ENCODE measurements around the gene GPRC5C.

- no peak for TF ChIP-seq RARB (CRISPR knock-in tag; IDR thresholded peaks at IDR 0.05)
- TF ChIP-seq, protein P1, sequence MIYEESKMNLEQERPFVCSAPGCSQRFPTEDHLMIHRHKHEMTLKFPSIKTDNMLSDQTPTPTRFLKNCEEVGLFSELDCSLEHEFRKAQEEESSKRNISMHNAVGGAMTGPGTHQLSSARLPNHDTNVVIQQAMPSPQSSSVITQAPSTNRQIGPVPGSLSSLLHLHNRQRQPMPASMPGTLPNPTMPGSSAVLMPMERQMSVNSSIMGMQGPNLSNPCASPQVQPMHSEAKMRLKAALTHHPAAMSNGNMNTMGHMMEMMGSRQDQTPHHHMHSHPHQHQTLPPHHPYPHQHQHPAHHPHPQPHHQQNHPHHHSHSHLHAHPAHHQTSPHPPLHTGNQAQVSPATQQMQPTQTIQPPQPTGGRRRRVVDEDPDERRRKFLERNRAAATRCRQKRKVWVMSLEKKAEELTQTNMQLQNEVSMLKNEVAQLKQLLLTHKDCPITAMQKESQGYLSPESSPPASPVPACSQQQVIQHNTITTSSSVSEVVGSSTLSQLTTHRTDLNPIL (CRISPR knock-in tag; IDR thresholded peaks at IDR 0.05; ENCODE audit: low read depth) = no peak
- TF ChIP-seq PATZ1 (CRISPR knock-in tag; IDR thresholded peaks at IDR 0.05; ENCODE audit: borderline replicate concordance) = no peak
- TF ChIP-seq OSR1 (CRISPR knock-in tag; IDR thresholded peaks at IDR 0.05) = no peak
- no peak for TF ChIP-seq CSDC2 (CRISPR knock-in tag; IDR thresholded peaks at IDR 0.05)
- no peak for TF ChIP-seq TCF4 (CRISPR knock-in tag; IDR thresholded peaks at IDR 0.05; ENCODE audit: borderline replicate concordance)
- TF ChIP-seq ARNTL (CRISPR knock-in tag; IDR thresholded peaks at IDR 0.05; ENCODE audit: borderline replicate concordance, low read depth) = no peak
- no peak for TF ChIP-seq ISL1 (CRISPR knock-in tag; IDR thresholded peaks at IDR 0.05)
- TF ChIP-seq, protein P2, sequence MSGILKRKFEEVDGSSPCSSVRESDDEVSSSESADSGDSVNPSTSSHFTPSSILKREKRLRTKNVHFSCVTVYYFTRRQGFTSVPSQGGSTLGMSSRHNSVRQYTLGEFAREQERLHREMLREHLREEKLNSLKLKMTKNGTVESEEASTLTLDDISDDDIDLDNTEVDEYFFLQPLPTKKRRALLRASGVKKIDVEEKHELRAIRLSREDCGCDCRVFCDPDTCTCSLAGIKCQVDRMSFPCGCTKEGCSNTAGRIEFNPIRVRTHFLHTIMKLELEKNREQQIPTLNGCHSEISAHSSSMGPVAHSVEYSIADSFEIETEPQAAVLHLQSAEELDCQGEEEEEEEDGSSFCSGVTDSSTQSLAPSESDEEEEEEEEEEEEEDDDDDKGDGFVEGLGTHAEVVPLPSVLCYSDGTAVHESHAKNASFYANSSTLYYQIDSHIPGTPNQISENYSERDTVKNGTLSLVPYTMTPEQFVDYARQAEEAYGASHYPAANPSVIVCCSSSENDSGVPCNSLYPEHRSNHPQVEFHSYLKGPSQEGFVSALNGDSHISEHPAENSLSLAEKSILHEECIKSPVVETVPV (CRISPR knock-in tag; IDR thresholded peaks at IDR 0.05) = no peak
- no peak for TF ChIP-seq ZNF70 (CRISPR knock-in tag; IDR thresholded peaks at IDR 0.05)
- no peak for TF ChIP-seq ZC3H10 (CRISPR knock-in tag; IDR thresholded peaks at IDR 0.05)
- no peak for TF ChIP-seq ZNF8 (CRISPR knock-in tag; IDR thresholded peaks at IDR 0.05)
- TF ChIP-seq PPARA (CRISPR knock-in tag; IDR thresholded peaks at IDR 0.05; ENCODE audit: borderline replicate concordance) = no peak
- no peak for TF ChIP-seq TOX (CRISPR knock-in tag; IDR thresholded peaks at IDR 0.05; ENCODE audit: borderline replicate concordance)
These were observed 10.4 kb downstream of the GPRC5C start for GRCh38 chr17:74442291-74442669.

All from SK-N-SH treated with all-trans-retinoic acid at 6 μM for 48 hours (cell line).